Stimulated activated CD8-positive, alpha-beta memory T cell treated with anti-CD3 and anti-CD28 coated beads, Interleukin-15, amount 100 ng/mL, for 1 hour (primary cell): ENCODE data around the gene RGS7.
"Not testable (repeated sequence)": the region's sequence is repeated elsewhere in the genome, so short reads cannot be mapped to it uniquely, and the experiment has no call there.

ENCODE experiments used
- DNase-seq: peaks from one replicate; pipeline ENCODE4 v3.0.0-alpha.2; 2020; ENCODE audit warnings: low read depth

Gene RGS7

DNA sequence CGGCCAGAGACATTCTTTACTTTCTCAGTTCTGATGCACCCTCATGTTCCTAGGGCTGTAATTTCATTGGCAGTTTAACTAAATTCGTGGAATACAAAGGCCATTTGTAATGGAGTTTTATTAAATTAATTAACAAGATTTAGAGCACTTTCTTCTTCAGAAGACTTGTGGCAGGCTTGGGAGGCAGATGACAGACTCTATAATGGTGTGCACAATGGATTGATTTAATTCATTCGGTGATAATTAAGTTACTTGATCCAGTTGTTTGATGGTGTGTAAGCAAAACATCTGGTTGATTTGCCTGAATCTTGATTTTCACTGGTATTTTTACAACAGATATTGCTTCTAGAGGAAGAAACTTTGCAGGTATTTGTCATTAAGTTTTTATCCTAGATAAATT is 383.1 kb downstream of the RGS7 start:
- no peak for DNase-seq

DNA sequence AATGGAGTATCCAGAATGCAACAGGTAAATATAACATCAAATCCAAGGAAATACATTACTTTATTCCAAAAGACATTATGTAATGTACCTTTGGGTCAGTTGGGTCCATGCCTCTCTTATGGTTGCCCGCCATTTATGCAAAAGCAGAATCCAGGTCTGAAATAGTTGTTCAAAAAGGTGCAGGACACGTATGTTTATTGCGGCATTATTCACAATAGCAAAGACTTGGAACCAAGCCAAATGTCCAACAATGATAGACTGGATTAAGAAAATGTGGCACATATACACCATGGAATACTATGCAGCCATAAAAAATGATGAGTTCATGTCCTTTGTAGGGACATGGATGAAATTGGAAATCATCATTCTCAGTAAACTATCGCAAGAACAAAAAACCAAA is 384.9 kb downstream of the RGS7 start:
- not testable (repeated sequence) for DNase-seq

DNA sequence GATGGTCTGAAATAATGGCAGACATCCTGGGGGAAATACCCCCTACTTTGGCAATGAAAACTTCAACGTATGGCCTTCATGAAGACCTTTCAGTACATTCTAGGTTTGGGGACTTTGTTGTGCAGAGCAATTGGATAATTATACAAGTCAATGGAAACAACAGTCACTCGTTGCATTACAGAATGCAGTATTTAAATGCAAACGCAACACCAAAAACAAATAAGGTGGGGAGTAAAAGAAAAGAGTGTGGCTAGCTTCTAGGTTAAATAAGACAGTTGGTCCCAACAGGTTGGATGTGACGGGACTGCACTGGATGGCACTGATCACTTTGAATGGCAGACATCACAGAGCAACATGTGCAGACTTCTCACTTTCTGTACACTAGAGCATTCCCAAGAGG is 386.8 kb downstream of the RGS7 start:
- DNase-seq: no peak

DNA sequence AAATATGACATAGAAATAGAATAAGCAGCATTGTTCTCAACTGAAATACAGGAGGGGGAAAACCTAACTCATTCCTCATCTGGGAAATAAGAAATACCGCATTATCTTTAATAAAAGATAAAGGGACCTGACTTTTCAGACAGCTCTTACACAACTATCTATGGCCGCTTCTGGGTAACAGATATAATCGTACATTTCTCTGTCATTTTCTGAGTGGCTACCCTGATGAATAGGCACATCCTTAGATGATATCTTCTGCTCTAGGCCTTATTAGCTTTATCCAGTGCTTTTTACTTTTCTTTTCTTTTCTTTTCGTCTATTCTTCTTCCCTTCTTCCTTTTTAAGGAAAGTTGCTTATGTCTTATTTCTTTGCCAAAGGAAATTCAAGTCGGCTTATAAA is 388.1 kb downstream of the RGS7 start:
- DNase-seq: no peak

DNA sequence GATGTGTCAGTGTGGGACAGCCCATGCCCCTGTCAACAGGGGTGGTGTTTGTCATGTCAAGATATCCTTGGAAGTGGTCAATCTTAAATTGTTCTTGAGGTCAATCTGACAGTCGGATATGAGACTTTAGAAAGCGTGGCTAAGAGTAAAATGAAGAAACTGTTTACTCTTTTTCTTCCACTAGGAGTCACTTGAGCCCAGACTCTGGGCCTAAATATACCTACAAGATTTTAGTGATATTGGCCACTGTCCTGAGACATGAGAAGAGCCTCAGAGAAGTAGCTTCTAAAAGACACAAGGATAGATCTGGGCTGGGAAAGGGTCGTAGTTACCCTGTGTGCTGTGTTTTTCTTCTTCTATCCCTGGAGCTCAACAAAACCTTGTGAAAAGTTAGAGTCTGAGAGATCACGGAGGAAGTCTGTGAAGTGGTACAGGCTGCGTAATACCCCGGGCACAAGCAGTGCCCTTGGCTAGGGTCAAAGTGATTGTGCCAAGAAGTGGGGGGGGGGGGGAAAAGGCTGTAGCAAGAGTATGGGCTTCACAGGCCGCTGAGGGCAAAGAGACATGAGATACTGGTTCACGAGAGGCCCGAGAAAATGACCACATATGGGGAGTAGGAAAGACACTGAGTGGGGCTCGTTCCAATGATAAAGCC is 389.8 kb downstream of the RGS7 start:
- DNase-seq: no peak

DNA sequence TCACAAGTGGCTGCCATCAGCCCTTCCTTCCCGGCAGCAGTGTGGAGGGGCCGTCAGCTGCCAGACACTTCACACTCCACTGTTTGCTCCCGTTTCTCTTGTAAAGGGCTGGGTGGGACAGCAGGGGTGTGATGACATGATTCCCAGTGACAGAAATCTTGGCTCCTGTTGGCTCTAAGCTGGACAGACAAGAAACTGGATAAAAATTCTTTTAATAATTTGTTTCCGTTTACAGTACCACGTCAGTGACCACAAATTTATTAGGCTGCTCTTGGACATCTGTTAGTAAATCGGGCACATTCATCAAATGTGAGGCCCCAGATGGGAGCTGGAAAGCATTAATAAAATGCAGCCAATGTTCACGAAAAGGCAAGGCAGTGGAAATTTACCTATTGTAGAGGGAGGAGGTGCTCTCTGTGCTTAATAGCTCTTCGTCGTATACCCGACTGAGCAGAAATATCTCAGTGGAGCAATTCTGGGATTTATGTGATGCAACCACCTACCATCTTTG is 391.4 kb downstream of the RGS7 start:
- no peak for DNase-seq

DNA sequence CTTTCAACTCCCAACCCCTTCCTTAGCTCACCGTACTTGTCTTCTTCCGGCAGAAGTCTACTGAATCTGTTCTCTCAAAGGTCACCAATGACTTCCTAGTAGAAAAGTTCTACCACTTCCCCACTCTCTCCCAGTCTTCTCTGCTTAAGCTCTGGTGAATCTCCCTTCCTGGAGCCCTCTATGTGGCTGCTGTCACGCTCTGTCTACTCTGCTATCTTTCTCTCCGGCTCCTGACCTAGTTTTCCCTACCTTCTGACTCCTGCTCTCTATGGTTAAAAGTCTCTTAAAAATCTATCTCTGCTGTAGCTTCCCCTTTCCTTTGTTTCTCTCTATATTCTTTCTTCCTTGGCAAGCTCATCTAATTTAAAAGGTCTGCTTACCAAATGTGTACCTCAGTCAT is 394.9 kb downstream of the RGS7 start:
- DNase-seq: no peak

DNA sequence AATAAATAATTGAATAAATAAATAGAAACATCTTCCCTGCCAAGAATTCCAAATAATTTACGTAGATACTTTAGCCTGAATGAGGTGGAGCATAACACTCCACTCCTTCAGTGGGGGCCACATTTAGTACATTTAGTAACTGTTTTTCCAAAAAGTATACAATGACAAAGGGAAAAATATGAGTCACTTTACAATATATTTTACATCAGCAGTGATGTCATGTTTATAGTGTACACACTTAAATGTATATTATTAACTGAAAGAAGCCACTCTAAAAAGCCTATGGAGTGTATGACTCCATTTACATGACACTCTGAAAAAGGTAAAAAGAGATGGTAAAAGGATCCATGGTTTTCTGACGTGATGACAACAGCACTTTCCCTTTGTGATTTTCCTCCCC is 400.6 kb downstream of the RGS7 start:
- no peak for DNase-seq

DNA sequence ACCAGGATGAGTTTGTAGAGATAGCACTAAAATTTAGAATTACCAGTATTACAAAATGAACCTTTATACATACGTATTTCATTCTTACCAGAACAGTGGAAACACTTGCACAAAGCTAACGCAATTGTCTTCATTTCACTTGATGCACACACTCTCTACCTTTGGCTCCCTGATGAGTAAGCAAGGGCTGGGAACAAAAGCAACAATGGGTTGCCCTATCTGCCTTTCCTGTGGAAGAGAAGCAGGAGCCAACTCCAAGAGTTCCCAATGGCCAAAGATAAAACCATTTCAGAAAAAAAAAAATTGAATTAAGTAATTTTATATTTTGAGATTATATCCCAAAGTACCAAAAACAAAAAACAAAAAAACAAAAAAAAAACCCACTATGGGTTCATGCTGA is 401.0 kb downstream of the RGS7 start:
- DNase-seq: no peak

DNA sequence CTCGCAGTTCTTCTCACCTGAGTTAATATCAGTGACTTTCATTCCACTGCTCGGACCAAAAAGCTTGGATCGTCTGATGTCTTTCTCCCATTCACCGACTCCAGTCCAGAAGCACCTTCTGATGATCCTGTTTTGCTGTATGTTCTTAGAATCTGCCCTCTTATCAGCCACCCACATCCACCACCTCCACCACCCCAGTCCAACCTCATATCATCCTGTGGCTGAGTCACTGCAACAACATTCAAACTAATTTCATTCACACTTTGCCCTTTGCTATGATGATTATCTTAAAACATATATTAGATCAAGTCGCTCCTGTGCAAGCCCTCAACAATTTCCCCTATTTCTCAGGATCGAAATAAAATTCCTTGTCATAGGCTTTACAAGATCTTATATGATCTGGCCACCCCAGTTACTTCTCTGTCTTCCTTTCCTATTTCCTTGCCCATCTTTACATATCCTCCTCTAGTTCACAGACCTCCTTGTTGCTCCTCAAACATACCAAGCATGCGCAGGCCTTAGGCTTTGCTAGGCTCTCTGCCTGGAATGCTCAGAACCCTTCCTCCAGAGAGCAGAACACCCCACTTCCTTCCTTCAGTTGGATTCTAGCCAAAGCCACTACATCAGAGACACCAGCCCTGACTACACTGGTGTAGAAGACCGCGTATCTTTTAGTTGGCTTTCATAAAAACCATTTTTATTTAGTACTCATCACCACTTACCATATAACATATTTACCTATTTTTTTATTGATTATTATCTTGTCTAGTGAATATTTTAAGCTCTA is 409.4 kb downstream of the RGS7 start:
- no peak for DNase-seq

DNA sequence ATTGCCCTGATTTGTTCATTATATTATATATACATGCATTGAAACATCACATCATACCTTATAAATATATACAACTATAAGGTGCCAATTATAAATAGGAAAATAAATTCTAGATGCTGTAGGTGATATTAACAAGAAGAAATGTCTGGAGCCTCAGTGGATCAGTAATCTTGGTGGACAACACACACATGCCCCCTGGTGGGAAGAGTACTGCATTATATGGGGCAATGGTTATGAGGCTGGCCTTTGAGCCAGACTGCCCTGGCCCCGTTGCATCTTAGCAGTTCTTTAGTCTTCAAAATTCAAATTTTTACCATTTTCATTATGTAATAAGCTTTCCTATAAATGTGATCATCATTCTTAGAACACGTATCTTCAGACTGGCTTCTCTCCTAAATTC is 410.1 kb downstream of the RGS7 start:
- DNase-seq: no peak

DNA sequence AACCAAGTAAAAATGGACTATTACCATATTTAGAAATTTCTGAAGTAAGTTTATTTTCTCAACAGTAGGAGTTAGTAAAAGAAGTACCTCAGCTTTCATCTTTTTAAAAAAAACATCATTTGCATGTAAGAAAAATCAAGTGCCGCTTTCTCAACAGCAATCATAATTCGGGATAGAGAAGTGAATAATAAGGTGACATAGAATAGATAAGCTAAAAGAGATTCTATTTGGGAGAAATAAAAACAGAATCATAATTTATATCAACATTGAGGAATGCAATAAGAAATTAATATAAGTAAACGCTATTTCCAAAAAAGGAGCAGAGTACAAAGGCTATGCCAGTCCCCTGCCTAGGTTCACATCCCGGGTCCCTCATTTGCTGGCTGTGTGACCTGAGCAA is 414.1 kb downstream of the RGS7 start:
- no peak for DNase-seq

DNA sequence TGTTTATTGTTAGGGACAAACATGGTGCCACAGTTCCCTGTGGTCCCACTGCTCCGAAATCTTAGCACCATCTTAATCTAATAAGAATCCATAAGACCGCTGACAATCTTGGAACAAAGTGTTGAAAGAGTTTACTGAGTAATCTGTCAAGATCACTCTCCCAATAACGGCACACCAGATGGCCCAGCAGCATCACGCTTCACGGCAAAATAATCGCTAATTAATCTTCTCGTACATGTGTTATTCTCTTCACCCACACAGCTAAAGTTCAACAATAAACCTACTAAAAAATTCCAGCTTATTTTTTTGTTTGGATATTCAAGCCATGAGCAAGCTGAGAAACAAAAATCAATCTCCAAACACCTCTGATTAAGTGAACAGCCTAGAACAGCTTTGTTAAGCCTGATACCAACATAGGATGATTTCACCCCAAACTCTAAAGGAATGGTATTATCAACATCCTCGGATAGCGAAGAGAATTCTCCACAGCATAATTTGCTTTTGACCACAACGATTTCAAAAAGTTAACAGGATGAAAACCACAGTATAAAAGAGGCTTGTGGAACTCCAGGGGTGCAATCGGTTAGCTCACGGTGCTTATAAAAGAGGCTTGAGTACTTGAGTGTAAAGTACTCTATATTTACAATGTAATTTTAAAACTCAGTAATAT is 415.2 kb downstream of the RGS7 start:
- DNase-seq: no peak

DNA sequence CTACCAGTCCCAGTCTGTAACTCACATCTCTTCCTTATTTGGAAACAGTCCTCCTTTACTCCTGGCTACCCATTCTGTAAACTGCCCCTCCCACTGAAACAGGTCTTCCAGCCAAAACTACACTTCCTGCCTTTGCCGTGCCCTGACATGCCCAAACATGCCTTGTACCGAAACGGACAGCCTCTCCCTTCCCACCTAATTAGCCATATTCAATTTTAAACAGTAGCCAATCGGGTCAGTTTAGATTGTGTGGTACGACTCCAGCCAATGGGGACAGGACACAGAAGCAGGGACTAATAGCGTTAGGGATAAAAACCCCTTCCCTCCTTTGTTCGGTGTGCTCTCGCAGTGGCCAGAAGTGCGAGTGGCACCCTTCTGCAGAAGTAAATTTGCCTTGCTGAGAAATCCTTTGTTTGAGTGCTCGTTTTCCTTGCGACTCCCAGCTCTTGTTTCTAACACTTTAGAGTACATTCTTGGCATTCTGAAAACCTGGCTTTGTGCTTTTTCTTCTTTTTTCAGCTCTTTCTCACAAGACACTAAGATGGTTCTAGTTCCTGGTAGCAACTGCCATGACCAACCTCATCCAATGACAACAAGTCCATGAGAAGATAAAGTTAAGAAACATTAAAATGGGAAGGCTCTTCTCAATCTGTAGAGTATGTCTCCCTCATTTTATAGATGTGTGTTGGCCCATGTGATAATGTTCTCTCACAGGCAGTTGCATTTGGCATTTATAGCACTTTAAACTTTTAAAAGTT is 419.9 kb downstream of the RGS7 start:
- no peak for DNase-seq

DNA sequence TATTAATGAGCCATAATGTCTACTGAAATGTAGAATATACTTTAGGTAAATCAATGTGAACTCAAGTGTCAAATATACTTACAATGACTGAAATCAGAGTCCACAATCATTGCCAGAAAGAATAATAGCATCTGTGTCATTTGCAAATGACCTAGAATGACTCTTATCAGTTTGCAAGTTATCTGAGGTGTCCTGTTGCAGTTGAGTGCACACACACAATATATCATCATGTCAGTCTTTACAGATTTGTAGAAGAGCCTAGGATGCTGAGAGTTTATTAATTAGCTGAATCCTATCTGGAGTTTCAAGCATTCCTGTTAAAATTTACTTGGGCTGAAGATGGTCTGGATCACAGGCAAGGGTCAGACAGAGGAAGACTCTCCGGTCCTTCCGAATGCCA is 421.1 kb downstream of the RGS7 start:
- DNase-seq: no peak

DNA sequence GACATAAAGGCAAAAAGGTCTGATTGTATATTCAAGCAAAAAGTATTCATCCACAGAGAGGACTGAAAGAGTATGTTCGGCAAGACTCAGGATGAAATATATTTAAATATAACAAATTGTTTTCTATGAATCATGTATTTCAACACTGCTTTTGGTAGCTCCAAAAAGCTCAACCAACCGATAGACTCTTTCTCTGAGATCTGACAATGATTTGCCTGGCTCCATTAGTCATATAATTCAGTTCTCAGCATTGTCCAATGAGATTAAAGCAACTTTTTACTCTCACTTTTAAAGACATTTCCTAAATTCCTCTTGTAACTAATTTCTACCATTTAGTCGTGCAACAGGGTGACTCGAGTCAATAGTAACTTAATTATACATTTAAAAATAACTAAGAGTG is 426.0 kb downstream of the RGS7 start:
- DNase-seq: no peak

DNA sequence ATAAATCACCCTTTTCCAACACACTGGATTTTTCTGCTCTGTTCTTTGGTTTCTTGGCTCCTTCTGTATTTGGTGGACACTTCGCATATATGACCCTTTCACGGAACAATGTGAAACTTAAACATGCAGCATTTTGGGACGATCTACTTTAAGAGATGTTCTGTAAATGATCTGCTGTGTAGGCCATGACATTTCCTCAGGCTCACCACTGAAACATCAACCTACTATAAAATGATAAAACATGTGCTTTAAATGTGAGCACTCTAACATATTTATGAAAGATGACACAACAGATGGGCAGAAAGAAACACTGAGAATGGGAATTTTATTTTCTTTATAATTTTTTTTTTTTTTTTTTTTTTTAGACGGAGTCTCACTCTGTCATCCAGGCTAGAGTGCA is 428.7 kb downstream of the RGS7 start:
- DNase-seq: no peak

DNA sequence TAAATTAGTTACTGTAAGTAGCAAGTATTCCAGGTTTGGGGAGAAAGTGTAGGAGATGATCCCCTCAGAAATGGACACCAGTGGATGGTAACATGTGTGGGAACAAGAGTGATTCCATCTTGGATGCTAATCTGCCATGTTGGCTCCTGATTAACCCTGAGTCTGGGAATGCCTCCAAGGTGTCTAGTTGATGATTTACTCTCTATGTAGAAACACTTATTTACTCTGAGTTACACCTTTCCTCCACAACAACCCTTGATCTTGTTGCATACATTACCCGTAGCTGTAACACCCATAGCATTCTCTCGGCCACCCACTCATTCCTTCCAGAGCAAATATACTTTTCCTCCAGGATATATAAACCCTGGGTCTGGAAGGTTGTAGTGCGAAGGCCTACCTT is 429.2 kb downstream of the RGS7 start:
- no peak for DNase-seq

DNA sequence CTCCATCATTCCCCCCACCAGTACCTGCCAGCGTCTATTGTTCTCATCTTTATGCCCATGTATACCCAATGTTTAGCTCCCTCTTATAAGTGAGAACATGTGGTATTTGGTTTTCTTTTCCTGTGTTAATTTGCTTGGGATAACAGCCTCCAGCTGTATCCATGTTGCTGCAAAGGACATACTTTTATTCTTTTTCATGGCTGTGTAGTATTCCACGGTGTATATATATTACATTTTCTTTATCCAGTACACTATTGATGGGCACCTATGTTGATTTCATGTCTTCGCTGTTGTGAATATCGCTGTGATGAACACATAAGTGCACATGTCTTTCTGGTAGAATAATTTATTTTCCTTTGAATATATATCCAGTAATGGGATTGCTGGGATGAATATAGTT is 431.7 kb downstream of the RGS7 start:
- DNase-seq: no peak

DNA sequence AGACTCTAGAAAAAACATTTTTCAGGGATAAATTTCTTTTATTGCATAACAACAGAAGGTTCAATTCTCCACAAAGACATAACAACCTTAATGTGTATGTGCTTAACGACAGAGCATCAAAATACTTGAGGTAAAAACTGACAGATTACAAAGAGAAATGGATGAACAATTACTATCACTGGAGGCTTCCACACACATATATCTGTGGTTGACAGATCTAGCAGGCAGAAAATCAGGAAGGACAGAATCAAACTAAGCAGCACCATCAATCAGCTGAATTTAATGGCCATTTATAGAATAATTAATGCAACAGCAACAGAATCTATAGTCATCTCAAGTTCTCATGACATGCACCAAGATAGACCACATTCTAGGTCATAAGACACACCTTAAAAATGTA is 439.0 kb downstream of the RGS7 start:
- no peak for DNase-seq

DNA sequence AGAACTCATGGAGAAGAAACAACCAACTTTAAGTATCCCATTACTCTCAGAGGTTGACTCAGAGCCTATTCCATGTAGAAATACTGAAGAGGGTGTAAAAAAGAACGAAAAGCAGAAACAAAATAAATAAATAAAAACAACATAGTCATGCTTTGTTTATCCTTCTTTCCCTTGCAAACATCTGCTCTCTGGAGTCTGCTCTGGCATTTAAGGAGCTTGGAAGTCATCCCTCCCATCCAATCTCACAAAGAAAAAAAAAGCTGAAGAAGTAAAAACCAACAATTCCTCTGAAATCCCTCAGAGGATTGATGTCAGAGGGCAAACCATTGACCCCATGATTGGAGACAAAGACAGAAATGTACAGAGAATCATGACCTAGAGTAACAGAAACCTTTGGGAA is 442.5 kb downstream of the RGS7 start:
- DNase-seq: no peak

DNA sequence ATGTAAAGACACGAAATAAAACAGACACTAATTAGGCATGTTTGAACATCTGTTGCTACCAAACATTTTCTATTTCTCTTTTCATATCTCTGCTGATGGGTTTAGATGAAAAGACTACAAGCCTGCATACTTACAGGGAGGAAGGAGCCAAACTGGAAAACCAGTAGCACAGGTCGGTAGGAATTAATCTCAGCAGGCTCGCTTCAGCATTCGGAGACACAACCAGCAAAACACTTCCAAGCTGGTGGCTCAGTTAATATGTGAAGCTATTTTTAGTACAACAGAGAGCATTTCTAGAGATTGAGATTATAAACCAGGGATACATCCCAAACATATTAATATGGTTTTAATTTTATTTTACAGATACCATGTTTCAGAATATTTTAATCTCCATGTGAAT is 444.2 kb downstream of the RGS7 start:
- DNase-seq: no peak
